GM18505 (cell line): ENCODE measurements around the gene MMADHC.

Source experiments
- ATAC-seq: cut with Tn5 transposase; IDR thresholded peaks from one replicate; pipeline ENCODE4 v1.9.1; 2021; ENCODE audit not compliant: unreplicated experiment
- POLR2A ChIP-seq: IDR thresholded peaks from 4 replicates; pipeline ENCODE4 v1.6.1; 2011; ENCODE audit warnings: borderline replicate concordance; ENCODE audit not compliant: insufficient read depth, insufficient read length; ENCODE audit errors: extremely low read depth

Gene MMADHC

DNA sequence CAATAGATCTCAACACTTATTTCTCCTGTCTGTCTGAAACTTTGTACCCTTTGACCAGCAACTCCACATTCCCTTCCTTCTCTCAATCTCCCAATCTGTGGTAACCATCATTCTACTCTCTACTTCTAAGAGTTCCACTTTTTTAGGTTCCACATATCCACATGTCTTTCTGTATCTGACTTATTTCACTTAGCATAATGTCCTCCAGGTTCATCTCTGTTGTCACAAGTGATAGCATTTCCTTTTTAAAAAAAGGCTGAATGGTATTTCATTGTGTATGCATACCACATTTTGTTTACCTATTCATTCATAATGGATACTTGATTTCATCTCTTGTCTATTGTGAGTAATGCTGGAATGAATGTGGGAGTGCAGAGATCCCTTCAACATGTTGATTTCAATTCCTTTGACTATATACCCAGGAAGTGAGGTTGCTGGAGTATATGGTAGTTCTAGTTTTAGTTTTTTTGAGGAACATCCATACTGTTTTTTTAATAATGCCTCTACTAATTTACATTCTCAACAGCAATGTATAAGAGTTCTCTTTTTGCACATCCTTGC, 18.8 kb upstream of the MMADHC start:
- no peak for TF ChIP-seq POLR2A
- no peak for ATAC-seq

DNA sequence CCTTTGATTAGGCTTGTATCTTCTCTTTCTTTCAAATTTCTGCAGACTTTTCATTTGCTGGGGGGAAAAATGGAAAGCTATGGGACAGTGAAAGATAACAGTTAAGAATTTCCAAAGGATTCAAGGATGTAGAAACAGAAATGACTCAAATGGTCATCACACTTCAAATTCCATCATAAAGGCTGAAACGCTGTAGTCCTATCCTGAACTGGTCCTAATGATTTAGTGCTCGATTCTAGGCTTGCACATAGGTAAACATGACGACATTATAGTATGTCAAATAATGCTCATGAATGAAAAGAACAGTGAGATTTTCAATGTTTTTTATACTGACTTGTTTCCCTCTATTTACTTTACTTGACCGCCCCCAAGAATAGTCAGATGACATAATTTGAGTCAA, 15.7 kb upstream of the MMADHC start:
- TF ChIP-seq POLR2A: no peak
- ATAC-seq: no peak

DNA sequence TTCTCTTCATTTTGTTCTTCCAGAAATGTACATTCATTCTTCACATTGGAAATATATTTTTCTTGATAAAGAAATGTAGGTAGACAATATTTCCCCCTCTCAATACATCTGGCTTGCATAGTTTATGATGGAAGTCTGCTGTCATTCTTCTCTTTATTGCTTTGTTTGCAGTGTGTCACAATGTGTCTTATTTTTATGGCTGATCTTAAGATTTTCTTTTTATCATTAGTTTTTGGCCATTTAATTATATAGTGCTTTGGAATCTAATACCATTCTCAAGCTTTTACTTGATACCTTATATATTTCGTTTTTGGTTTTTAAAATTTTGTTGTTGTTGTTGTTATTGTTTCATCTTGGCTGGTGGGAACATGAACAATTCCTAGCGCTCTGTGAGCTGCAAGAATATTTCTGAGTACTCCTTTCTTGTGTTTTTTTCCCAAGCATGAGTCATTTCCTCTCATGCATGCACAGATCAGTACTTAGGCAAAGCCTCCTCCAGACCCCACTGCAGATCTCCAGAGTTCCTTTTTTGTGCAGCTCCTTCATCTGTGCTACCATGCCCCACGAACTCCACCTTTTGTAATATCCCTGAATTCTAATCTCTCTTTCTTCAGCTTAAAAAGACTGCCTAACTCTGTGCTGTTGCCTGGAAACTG, 13.7 kb upstream of the MMADHC start:
- no peak for ATAC-seq
- no peak for TF ChIP-seq POLR2A

DNA sequence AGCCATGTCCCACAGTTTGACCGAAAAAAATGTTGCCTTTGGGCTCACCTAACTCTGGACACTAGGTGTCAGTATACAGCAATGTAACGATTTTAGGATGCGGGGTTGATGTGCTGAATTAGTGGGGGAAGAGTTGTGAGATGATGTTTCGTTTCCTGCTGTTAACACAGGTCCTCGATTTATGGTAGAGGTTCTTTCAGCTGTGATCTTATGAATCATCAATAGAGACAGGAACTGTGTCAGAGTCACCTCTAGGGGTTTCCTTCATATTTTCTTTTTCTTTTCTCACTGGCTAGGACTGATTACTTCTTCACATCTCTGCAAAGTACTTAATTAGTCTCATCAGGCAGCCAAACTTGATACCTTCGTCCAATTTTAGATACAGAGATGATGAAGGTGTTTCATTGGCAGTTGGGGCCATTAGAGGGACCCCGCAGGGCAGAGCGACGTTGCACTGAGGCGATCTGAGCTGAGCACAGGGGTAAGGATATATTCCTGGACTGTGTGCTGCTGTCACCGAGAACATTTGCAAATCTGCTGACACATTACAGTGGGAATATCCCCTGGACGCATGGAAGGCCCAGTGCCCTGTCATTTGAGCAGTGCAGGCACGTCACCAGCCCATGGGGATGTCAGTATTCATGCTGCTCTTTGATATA, 10.2 kb upstream of the MMADHC start:
- TF ChIP-seq POLR2A: no peak
- ATAC-seq: peak; percentile 97

DNA sequence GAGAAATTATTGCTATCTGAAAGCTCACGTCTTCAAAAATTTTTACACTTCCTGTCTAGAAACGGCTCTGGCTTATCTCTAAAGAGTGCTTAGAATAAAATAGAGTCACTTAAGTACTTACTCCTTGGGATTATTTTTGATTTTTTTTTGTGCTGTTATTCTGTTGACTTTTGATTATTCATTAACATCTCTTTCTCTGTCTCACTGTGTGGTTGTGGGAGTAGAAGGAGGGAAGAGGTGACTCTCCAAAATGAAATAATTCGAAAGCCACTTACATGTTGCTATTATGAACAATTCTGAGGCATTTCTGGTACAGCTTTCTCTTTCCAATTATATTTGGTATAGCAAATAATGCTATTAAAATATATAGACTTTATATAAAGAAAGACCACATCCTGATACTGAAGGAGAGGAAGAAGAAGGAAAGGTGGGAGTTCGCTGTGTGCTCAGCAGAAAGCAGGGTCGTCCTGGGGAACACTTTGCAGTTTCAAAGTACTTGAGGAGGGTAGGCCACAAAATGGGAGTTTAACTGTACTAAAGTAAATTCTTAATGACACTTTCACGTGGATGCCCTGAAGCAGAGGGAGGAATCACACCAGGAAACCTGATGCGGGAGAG, 9.6 kb upstream of the MMADHC start:
- ATAC-seq: peak; percentile 3
- TF ChIP-seq POLR2A: no peak

DNA sequence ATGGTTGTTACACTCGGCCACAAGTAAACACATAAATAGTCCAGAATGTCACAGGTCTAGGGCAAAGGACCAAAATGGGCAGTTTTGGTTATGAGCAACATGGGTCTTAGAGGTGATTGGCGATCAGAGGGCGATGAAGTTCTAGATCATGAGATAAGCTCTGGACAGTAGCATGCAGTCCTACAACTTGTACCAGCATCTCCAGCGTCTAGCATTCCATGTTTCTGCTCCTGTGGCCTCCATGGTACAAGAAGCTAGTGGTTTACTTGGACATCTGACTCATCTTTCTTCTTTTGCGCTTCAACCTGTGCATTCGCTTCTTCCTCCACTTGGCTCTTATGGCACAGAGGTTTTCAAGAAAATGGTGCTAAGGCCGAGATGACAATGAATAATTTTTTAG, 8.9 kb upstream of the MMADHC start:
- ATAC-seq: no peak
- no peak for TF ChIP-seq POLR2A

DNA sequence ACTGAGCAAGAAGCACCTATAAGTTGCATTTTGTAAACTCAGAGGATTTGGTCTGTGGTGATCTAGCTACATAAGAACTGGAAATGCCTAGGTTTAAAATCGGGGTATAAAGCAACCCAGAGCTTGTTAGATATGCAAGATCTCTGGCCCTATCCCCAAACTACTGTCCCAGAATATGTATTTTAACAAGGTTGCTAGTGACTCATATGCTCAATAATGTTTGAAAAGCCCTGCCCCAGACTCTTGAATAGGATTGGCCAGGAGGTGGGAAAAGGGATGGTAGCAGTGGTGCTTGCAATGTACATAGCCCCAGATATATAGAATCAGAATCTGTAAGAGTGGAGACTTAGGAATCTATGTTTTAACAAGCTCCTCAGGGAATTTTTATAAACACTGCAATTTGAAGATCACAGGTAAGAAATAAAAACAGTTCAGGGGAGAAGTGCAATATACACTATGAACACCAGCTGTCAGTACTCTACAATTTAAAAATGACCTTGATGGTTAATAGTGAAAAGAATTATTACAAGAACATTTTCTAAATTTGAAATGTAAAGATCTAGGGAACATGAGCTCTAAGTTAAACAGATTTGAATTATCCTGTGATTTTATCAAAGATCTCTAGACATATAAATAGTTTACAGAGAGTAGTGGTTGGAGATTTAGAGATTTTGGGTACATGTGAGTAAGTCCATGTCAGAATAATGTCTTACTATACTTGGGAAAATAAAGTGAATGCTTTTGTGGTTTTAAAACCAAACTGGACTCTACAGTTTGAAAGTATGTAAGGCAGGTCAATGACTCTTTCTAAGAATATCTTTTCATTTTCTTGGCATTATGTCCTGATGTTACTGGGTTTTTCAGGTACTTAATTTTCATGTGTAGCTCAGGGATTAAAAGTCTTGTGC, 7.7 kb upstream of the MMADHC start:
- no peak for ATAC-seq

DNA sequence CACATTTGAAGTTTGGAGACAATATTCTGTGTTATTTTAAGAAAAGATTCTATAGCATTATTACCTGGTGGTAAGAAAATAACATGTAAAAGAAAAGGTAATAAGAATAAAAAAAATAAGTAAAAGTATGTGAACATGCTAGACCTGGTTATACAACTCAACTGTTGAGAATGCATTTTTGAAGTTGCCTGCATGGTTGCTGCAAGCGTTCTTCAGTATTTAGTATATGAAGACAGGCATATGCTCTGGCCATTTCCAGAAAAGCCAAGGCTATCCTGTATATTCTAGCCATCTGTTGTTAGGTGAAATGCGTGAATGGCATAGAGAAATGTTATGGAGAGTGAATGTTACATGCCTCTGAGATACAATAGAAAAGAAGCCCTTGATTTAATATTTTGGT, 6.8 kb upstream of the MMADHC start:
- no peak for ATAC-seq
- no peak for TF ChIP-seq POLR2A

More for the DNA sequence above, 7.7 kb upstream of the MMADHC start:
- TF ChIP-seq POLR2A: no peak

DNA sequence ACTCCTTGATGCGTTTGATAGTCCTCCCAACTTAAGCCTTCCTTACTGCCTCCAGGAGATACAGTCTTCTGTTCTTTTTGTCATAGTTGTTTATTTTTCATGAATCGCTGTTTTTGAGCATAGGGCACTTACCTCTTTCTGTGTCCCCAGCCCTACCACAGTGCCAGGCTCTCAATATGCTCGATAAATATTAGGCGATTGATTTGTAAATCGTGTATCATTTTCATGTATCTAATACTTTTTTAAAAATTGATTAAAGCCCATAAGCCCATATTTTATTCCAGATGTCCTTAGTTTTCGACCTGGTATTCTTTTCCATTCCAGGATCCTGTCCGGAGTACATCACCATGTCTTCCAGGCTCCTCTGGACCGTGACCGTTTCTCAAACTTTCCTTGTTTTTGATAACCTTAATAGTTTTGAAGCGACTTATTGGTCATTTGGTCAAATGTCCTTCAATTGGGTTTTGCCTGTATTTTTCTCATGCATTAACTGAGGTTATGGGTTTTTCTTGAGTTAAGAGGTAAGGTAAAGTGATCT, 444 bp upstream of the MMADHC start:
- ATAC-seq: peak; percentile 31
- TF ChIP-seq POLR2A: no peak

DNA sequence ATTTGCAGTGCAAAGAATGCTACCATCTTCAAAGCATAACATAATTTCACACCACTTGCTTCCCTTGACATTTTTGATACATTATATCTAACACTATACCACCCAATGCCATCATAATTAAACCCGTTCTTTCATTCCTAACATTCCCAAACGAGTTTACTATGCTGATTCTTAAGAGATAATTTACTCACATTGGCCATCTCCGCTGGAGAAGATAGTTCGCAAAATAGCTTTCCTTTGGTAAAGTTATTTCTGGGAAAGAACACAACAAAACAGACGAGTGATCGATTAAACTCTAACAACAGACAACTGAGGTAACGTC, 716 bp downstream of the MMADHC start:
- no peak for ATAC-seq
- TF ChIP-seq POLR2A: no peak

DNA sequence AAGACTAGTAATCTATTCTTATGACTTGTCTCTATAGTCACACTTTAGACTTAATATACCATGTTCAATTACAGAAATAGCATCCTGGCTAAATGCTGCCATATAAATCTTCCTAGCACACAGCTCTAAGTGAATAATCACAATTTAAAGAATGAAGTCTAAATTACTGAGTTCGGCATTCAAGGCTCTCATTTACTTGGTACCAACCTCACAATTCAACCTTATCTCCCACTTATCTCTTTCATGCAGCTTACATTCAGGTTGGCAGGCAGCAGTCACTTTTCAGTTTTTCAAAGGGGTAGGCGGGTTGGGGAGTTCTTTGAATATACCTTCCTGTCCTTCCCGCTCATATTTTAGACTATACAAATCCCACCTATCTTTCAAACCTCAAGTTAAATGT, 1.5 kb downstream of the MMADHC start:
- ATAC-seq: no peak
- no peak for TF ChIP-seq POLR2A

DNA sequence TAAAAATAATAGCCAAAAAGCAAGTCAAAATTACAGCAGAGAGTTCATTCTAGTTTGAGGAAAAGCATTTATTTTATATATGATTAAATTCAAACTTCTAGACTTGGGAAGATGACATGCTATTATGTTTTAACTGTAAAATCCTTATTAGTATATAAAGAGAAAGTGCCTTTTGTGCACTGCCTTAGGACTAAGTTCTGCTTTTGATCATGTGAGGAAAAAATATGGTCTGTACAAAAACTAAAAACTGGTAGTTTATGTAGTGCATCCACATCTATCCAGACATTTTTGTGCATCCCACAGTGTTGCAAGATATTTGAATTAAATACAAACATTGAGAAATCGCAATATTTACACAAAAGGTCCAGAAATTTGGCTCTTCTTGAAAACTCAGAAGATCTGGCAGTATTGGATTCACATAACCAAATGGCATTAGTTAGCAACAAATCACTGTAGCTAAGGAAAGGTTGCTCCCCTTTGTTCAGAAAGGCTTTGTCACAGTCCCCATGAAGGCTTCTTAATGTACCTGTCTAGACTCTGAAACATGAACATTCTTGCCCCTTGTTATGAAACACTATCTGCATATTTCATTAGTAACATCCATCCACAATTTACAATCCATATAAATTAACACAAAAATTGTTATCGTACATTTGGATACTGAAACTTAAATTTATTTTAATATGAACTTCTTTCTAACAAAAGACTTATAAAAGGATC, 2.2 kb downstream of the MMADHC start:
- TF ChIP-seq POLR2A: no peak

More for the DNA sequence above, 2.2 kb downstream of the MMADHC start:
- ATAC-seq: no peak
